ENCODE measurements around the gene STYXL1. TPM values are rescaled to one million over a fixed set of nuclear protein-coding genes. Genes with fewer than 3 reads are reported as not detected.

Gene STYXL1
- polyA plus RNA-seq, 3 donors = 64.6 to 79.8 (median 67.2) TPM

DNA sequence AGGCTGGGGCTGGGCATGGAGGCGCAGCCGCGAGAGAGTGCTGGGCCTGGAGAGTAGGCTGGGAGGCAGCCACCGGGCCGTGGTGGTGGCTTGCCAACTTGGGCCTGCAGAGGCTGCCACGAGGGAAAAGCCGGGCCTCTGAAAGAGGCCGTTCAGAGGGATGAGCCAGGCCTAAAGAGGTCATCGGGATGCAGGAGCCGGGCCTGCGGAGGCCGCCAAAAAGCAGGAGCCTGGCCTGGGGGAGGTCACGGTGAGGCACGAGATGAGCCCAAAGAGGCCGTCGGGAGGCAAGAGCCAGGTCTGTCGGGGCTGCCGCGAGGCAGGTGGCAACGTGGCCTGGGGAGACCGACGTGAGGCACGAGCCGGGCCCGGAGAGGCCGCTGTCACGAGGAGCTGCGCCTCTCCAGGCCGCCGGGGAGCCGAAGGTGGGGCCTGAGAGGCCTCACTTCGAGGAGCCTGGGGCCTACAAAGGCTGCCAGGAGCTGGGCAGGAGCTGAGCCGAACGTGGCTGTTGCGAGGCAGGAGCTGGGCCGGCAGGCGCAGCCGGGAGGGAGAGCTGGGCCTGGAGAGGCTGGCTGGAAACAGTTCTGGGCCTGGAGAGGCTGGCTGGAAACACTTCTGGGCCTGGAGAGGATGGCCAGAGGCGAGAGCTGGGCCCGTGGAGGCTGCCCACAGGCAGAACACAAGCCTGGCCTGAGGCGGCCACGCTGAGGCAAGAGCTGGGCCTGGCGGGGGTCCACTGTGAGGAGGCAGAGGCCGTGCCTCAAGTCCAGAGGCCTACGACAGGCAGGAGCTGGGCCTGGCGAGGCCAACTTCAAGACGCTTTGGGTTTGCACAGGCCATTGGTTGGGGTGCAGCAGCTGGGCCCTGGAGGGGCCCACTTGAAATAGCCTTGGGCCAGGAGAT is 24.7 kb upstream of the STYXL1 start:
- Mint-ChIP-seq H3K27ac (no peak overlapping the region), H3K27me3 (ENCODE audit: low read depth in 3 of 3) (peaks cover 0 to 3% (median 1%) of the 10 kb centered on the region in 3 donors), H3K9me3 (peaks cover 2 to 13% (median 7%) of the 10 kb centered on the region in 7 donors), H3K4me1 (peaks cover 10% of the 10 kb centered on the region), H3K36me3 (peaks cover 2 to 5% of the 10 kb centered on the region in 2 donors), H3K4me3 (no peak overlapping the region)
- intact Hi-C loops (cut with micrococcal nuclease) = no loop called here
- H3K4me2 ChIP-seq (replicated peaks; ENCODE audit: extremely low read depth, low read length, poor library complexity, severe bottlenecking) = no peak overlapping the region
- peaks cover 0 to 4% of the 10 kb centered on the region in 2 donors for H3K4me1 ChIP-seq (ENCODE audit: control insufficient read depth in 1 of 2, insufficient read depth in 2 of 2, low read length in 2 of 2)
- peaks cover 0 to 4% of the 10 kb centered on the region in 2 donors for H3K36me3 ChIP-seq (replicated peaks in 1 of 2; ENCODE audit: control insufficient read depth in 1 of 2, insufficient read depth in 2 of 2, low read length in 2 of 2)
- no peak overlapping the region for H2AFZ ChIP-seq (ENCODE audit: insufficient read depth, low read depth, low read length, poor library complexity, severe bottlenecking)
- DNase-seq = no peak
- no peaks in the 10 kb centered on the region for H3K27me3 ChIP-seq (ENCODE audit: control insufficient read depth in 2 of 2, insufficient read depth in 2 of 2, low read length in 2 of 2)
- H3K9ac ChIP-seq (ENCODE audit: insufficient read depth, low read length, poor library complexity, severe bottlenecking) = no peak overlapping the region
- no peaks in the 10 kb centered on the region for H4K20me1 ChIP-seq (ENCODE audit: insufficient read depth, low read length)
- peaks cover 0 to 22% of the 10 kb centered on the region in 2 donors for H3K9me3 ChIP-seq (replicated peaks in 1 of 2; ENCODE audit: control insufficient read depth in 1 of 2, insufficient read depth in 1 of 2, low read length in 2 of 2)
- no peaks in the 10 kb centered on the region for H3K79me2 ChIP-seq (ENCODE audit: insufficient read depth, low read length)
- H3K27ac ChIP-seq (ENCODE audit: low read depth in 1 of 2, low read length in 2 of 2) = no peak overlapping the region
- H3K4me3 ChIP-seq (replicated peaks in 1 of 3; ENCODE audit: low read depth in 2 of 3, low read length in 3 of 3) = no peak overlapping the region
- TF ChIP-seq, protein P1, sequence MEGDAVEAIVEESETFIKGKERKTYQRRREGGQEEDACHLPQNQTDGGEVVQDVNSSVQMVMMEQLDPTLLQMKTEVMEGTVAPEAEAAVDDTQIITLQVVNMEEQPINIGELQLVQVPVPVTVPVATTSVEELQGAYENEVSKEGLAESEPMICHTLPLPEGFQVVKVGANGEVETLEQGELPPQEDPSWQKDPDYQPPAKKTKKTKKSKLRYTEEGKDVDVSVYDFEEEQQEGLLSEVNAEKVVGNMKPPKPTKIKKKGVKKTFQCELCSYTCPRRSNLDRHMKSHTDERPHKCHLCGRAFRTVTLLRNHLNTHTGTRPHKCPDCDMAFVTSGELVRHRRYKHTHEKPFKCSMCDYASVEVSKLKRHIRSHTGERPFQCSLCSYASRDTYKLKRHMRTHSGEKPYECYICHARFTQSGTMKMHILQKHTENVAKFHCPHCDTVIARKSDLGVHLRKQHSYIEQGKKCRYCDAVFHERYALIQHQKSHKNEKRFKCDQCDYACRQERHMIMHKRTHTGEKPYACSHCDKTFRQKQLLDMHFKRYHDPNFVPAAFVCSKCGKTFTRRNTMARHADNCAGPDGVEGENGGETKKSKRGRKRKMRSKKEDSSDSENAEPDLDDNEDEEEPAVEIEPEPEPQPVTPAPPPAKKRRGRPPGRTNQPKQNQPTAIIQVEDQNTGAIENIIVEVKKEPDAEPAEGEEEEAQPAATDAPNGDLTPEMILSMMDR (IDR thresholded peaks at IDR 0.05) = no peak
- WGBS (ENCODE audit: insufficient coverage) = 99% methylated on average over 46 of the region's 47 CpGs

DNA sequence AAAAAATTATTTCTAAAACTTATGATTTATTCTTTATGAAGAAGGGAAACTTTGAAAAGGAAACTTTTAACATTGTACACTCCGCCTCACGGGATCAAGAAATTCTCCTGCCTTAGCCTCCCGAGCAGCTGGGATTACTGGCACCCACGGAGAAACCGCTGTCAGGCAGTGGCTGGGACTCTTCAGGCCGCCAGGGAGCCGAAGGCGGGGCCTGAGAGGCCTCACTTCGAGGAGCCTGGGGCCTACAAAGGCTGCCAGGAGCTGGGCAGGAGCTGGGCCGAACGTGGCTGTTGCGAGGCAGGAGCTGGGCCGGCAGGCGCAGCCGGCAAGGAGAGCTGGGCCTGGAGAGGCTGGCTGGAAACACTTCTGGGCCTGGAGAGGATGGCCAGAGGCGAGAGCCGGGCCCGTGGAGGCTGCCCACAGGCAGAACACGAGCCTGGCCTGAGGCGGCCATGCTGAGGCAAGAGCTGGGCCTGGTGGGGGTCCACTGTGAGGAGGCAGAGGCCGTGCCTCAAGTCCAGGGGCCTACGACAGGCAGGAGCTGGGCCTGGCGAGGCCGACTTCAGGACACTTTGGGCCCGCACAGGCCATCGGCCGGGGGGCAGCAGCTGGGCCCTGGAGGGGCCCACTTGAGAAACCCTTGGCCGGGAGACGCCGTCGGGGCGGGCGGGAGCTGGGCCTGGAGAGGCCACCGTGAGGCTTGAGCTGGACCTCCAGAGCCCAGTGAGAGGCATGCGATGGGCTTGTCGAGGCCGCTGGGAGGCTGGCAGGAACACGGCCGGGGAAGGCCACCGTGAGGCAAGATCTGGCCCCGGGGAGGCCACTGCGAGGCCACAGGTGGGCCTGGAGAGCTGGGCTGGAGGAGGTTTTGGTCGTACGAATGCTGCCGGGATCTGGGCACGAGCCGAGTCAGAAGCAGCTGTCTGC is 23.8 kb upstream of the STYXL1 start:
- intact Hi-C loops (cut with micrococcal nuclease) = no loop called here
- peaks cover 2 to 13% (median 7%) of the 10 kb centered on the region in 7 donors for H3K9me3 Mint-ChIP-seq
- Histone ChIP-seq H3K27ac (ENCODE audit: low read depth in 1 of 2, low read length in 2 of 2) (no peak overlapping the region), H4K20me1 (ENCODE audit: insufficient read depth, low read length) (no peaks in the 10 kb centered on the region), H3K9me3 (replicated peaks in 1 of 2; ENCODE audit: control insufficient read depth in 1 of 2, insufficient read depth in 1 of 2, low read length in 2 of 2) (peaks cover 0 to 22% of the 10 kb centered on the region in 2 donors), H3K4me2 (replicated peaks; ENCODE audit: extremely low read depth, low read length, poor library complexity, severe bottlenecking) (no peak overlapping the region), H3K9ac (ENCODE audit: insufficient read depth, low read length, poor library complexity, severe bottlenecking) (no peak overlapping the region), H3K27me3 (ENCODE audit: control insufficient read depth in 2 of 2, insufficient read depth in 2 of 2, low read length in 2 of 2) (no peaks in the 10 kb centered on the region), H3K4me3 (replicated peaks in 1 of 3; ENCODE audit: low read depth in 2 of 3, low read length in 3 of 3) (no peak overlapping the region), H3K79me2 (ENCODE audit: insufficient read depth, low read length) (no peaks in the 10 kb centered on the region), H3K4me1 (ENCODE audit: control insufficient read depth in 1 of 2, insufficient read depth in 2 of 2, low read length in 2 of 2) (peaks cover 0 to 4% of the 10 kb centered on the region in 2 donors), H2AFZ (ENCODE audit: insufficient read depth, low read depth, low read length, poor library complexity, severe bottlenecking) (no peak overlapping the region), H3K36me3 (replicated peaks in 1 of 2; ENCODE audit: control insufficient read depth in 1 of 2, insufficient read depth in 2 of 2, low read length in 2 of 2) (peaks cover 5 to 13% of the 10 kb centered on the region in 2 donors)
- H3K27ac Mint-ChIP-seq = no peak overlapping the region
- peaks cover 7 to 14% of the 10 kb centered on the region in 2 donors for H3K36me3 Mint-ChIP-seq
- peaks cover 8% of the 10 kb centered on the region for H3K4me1 Mint-ChIP-seq
- TF ChIP-seq, protein P1 (IDR thresholded peaks at IDR 0.05) = no peak
- H3K27me3 Mint-ChIP-seq (ENCODE audit: low read depth in 3 of 3) = peaks cover 0 to 1% (median 1%) of the 10 kb centered on the region in 3 donors
- no peak overlapping the region for H3K4me3 Mint-ChIP-seq
- 96% methylated on average over 47 of the region's 47 CpGs for WGBS (ENCODE audit: insufficient coverage)
- DNase-seq = no peak
